NCI-H526 treated with DMSO at 0.1 percent for 48 hours (cell line): ENCODE data around the gene IGF2R.
"Not testable (repeated sequence)": the region's sequence is repeated elsewhere in the genome, so short reads cannot be mapped to it uniquely, and the experiment has no call there.

Experiments
- DNase-seq: peaks from one replicate; lab custom pipeline; 2025; lab: John Stamatoyannopoulos, UW

Gene IGF2R

GRCh38 chr6:160101277-160102205 lies 132.7 kb downstream of the IGF2R start:
- no peak for DNase-seq

- DNase-seq = no peak
Observed at GRCh38 chr6:160102399-160102798, 133.5 kb downstream of the IGF2R start.

GRCh38 chr6:160102956-160103824 lies 134.3 kb downstream of the IGF2R start:
- no peak for DNase-seq

GRCh38 chr6:160103825-160104100 lies 134.9 kb downstream of the IGF2R start:
- DNase-seq = no peak

- no peak for DNase-seq
Observed at GRCh38 chr6:160104821-160105517, 136.1 kb downstream of the IGF2R start.

GRCh38 chr6:160106010-160106409 lies 137.1 kb downstream of the IGF2R start:
- DNase-seq = no peak

GRCh38 chr6:160106701-160107100 lies 137.8 kb downstream of the IGF2R start:
- no peak for DNase-seq

- DNase-seq = no peak
Observed at GRCh38 chr6:160108077-160108476, 139.2 kb downstream of the IGF2R start.

GRCh38 chr6:160110586-160111123 lies 141.8 kb downstream of the IGF2R start:
- no peak for DNase-seq

- DNase-seq = no peak
Observed at GRCh38 chr6:160111806-160112205, 142.9 kb downstream of the IGF2R start.

GRCh38 chr6:160112628-160113299 lies 143.9 kb downstream of the IGF2R start:
- no peak for DNase-seq

GRCh38 chr6:160114536-160114935 lies 145.7 kb downstream of the IGF2R start:
- DNase-seq = not testable (repeated sequence)

GRCh38 chr6:160115421-160115820 lies 146.5 kb downstream of the IGF2R start:
- DNase-seq = no peak

- DNase-seq = no peak
Observed at GRCh38 chr6:160116411-160116810, 147.5 kb downstream of the IGF2R start.

- no peak for DNase-seq
Observed at GRCh38 chr6:160117137-160117536, 148.3 kb downstream of the IGF2R start.

GRCh38 chr6:160118620-160119229 lies 149.8 kb downstream of the IGF2R start:
- DNase-seq = no peak

- DNase-seq = no peak
Observed at GRCh38 chr6:160120087-160120486, 151.2 kb downstream of the IGF2R start.

GRCh38 chr6:160121558-160121957 lies 152.7 kb downstream of the IGF2R start, which contains the start of gene SLC22A1:
SLC22A1 (plus strand) TSS chr6:160121815; CDS start chr6:160121936, 121 bp downstream.
- no peak for DNase-seq

GRCh38 chr6:160121981-160122380 lies 153.1 kb downstream of the IGF2R start:
- DNase-seq = no peak

GRCh38 chr6:160122744-160123143 lies 153.9 kb downstream of the IGF2R start:
- no peak for DNase-seq

GRCh38 chr6:160124007-160124406 lies 155.1 kb downstream of the IGF2R start:
- DNase-seq = no peak
